Natural killer cell (primary cell): ENCODE measurements around the gene RHOBTB1. TPM values are rescaled to one million over a fixed set of nuclear protein-coding genes. Genes with fewer than 3 reads are reported as not detected.

Experiments
- ATAC-seq, 3 donors: fragments of 150-1000 bp in 2 of 3; fragments of 200-7000 bp in 1 of 3; cut with Tn5 transposase; 1 replicate in 1 of 3; 2 replicates in 2 of 3; pipeline ENCODE4 v1.10.0; 2021; ENCODE audit warnings: mild to moderate bottlenecking in 2 of 3, moderate library complexity in 2 of 3
- DNase-seq, 2 donors: peaks; one replicate each; pipeline versions ENCODE4 v3.0.0 to v3.0.0-alpha.2; 2013 to 2021; ENCODE audit warnings: mixed read lengths in 1 of 2
- H3K27ac ChIP-seq: one replicate; pipeline ENCODE4 v1.5.1; 2013; ENCODE audit warnings: mild to moderate bottlenecking, low read length
- H3K27me3 ChIP-seq: one replicate; pipeline ENCODE4 v1.6.1; 2013; ENCODE audit warnings: low read length; ENCODE audit not compliant: control insufficient read depth, insufficient read depth
- H3K36me3 ChIP-seq: one replicate; pipeline ENCODE4 v1.6.1; 2013; ENCODE audit warnings: low read length; ENCODE audit not compliant: control insufficient read depth, insufficient read depth
- H3K4me1 ChIP-seq: one replicate; pipeline ENCODE4 v1.6.1; 2013; ENCODE audit warnings: low read length; ENCODE audit not compliant: control insufficient read depth, insufficient read depth
- H3K4me3 ChIP-seq: one replicate; pipeline ENCODE4 v1.5.1; 2013; ENCODE audit warnings: low read length
- H3K9me3 ChIP-seq: one replicate; pipeline ENCODE4 v1.6.1; 2013; ENCODE audit warnings: low read length; ENCODE audit not compliant: control insufficient read depth, insufficient read depth
- H3K27ac Mint-ChIP-seq, 2 donors: one replicate each; pipeline ENCODE4 v1.8.0; 2022; ENCODE audit warnings: mild to moderate bottlenecking in 2 of 2, mixed read lengths in 2 of 2, moderate library complexity in 1 of 2
- H3K27me3 Mint-ChIP-seq, 2 donors: one replicate each; pipeline ENCODE4 v1.8.0; 2022; ENCODE audit warnings: low read depth in 2 of 2, mixed read lengths in 2 of 2
- H3K36me3 Mint-ChIP-seq: one replicate; pipeline ENCODE4 v1.8.0; 2022; ENCODE audit warnings: mixed read lengths
- H3K4me1 Mint-ChIP-seq, 2 donors: one replicate each; pipeline ENCODE4 v1.8.0; 2022; ENCODE audit warnings: mixed read lengths in 2 of 2
- H3K4me3 Mint-ChIP-seq: one replicate; pipeline ENCODE4 v1.8.0; 2022; ENCODE audit warnings: mild to moderate bottlenecking, moderate library complexity, mixed read lengths
- H3K9me3 Mint-ChIP-seq, 2 donors: one replicate each; pipeline ENCODE4 v1.8.0; 2022; ENCODE audit warnings: mixed read lengths in 2 of 2
- CTCF ChIP-seq: fragments of 200-600 bp; IDR thresholded peaks from one replicate; pipeline ENCODE4 v1.8.0; 2022; ENCODE audit warnings: antibody characterized with exemption
- WGBS: methylation state at CpG from one replicate; pipeline ENCODE4 v1.1.7; 2013; ENCODE audit warnings: missing lambda C conversion rate; ENCODE audit not compliant: insufficient coverage; 5-methylcytosine and 5-hydroxymethylcytosine counted together
- intact Hi-C: fragments of 100-400 bp; cut with micrococcal nuclease; formaldehyde crosslinking; loops from one replicate; pipeline ENCODE4 v1.14.2; 2022
- total RNA-seq, 4 donors: library from RNA; stranded (reverse); fragments of 120-200 nt in 1 of 4; gene quantifications; one replicate each; pipeline versions ENCODE4 v1.2.3 to v1.2.4, GENCODE V29; 2013 to 2022

The RHOBTB1 gene
- total RNA-seq, 3 donors from 2014 or later (not counting 1 experiment from before 2014, with no cell fraction given) = 0.97 to 1.9 (median 1.1) TPM

GRCh38 chr10:60957667-60958221 is 13.8 kb upstream of the RHOBTB1 start:
- Mint-ChIP-seq H3K4me3 (no peak overlapping the region), H3K4me1 (no peaks in the 10 kb centered on the region), H3K27me3 (peaks cover 2 to 6% of the 10 kb centered on the region in 2 donors), H3K9me3 (no peaks in the 10 kb centered on the region), H3K27ac (no peak overlapping the region), H3K36me3 (no peaks in the 10 kb centered on the region)
- DNase-seq (no peak), ATAC-seq (no peak)
- Histone ChIP-seq H3K36me3 (no peaks in the 10 kb centered on the region), H3K9me3 (no peaks in the 10 kb centered on the region), H3K27me3 (no peaks in the 10 kb centered on the region), H3K4me3 (no peak overlapping the region), H3K27ac (no peak overlapping the region), H3K4me1 (no peaks in the 10 kb centered on the region)
- intact Hi-C loops = no loop called here
- 100% methylated on average over 2 of the region's 3 CpGs for WGBS
- no peak for TF ChIP-seq CTCF

- no peak overlapping the region for H3K27ac ChIP-seq
- Mint-ChIP-seq H3K4me3 (no peak overlapping the region), H3K36me3 (no peaks in the 10 kb centered on the region), H3K27me3 (peaks cover 2% of the 10 kb centered on the region in 2 donors), H3K27ac (no peak overlapping the region), H3K9me3 (no peaks in the 10 kb centered on the region), H3K4me1 (no peaks in the 10 kb centered on the region)
- H3K9me3 ChIP-seq = no peaks in the 10 kb centered on the region
- WGBS = 86% methylated on average over 2 of the region's 2 CpGs
- no peak overlapping the region for H3K4me3 ChIP-seq
- intact Hi-C loops = no loop called here
- no peaks in the 10 kb centered on the region for H3K4me1 ChIP-seq
- ATAC-seq = no peak
- DNase-seq = no peak
- no peaks in the 10 kb centered on the region for H3K27me3 ChIP-seq
- H3K36me3 ChIP-seq = no peaks in the 10 kb centered on the region
- TF ChIP-seq CTCF = no peak
These were observed 12.0 kb upstream of the RHOBTB1 start for GRCh38 chr10:60955957-60956425.

- intact Hi-C loops = no loop called here
- no peak for ATAC-seq
- no peaks in the 10 kb centered on the region for H3K27me3 Mint-ChIP-seq
- no peaks in the 10 kb centered on the region for H3K36me3 Mint-ChIP-seq
- H3K4me1 Mint-ChIP-seq = no peaks in the 10 kb centered on the region
- Histone ChIP-seq H3K4me3 (no peak overlapping the region), H3K27me3 (no peaks in the 10 kb centered on the region), H3K36me3 (no peaks in the 10 kb centered on the region), H3K27ac (no peak overlapping the region), H3K9me3 (no peaks in the 10 kb centered on the region), H3K4me1 (no peaks in the 10 kb centered on the region)
- H3K27ac Mint-ChIP-seq = no peak overlapping the region
- no peak overlapping the region for H3K4me3 Mint-ChIP-seq
- TF ChIP-seq CTCF = no peak
- H3K9me3 Mint-ChIP-seq = no peaks in the 10 kb centered on the region
- DNase-seq = no peak
These were observed 11.3 kb upstream of the RHOBTB1 start for GRCh38 chr10:60955316-60955715.

GRCh38 chr10:60954035-60954434 is 10.1 kb upstream of the RHOBTB1 start:
- H3K27me3 ChIP-seq = no peaks in the 10 kb centered on the region
- WGBS = 79% methylated on average over 1 of the region's 1 CpG
- Mint-ChIP-seq H3K4me1 (no peaks in the 10 kb centered on the region), H3K36me3 (no peaks in the 10 kb centered on the region), H3K27me3 (peaks cover 0 to 6% of the 10 kb centered on the region in 2 donors), H3K4me3 (no peak overlapping the region), H3K9me3 (no peaks in the 10 kb centered on the region), H3K27ac (no peak overlapping the region)
- no peak overlapping the region for H3K27ac ChIP-seq
- H3K9me3 ChIP-seq = no peaks in the 10 kb centered on the region
- intact Hi-C loops = no loop called here
- TF ChIP-seq CTCF = no peak
- no peaks in the 10 kb centered on the region for H3K4me1 ChIP-seq
- ATAC-seq (no peak), DNase-seq (no peak)
- no peak overlapping the region for H3K4me3 ChIP-seq
- H3K36me3 ChIP-seq = no peaks in the 10 kb centered on the region
